Astrocyte of the spinal cord (primary cell): ENCODE measurements around the gene KMT2E.

Source experiments
- DNase-seq: peaks from one replicate; pipeline ENCODE4 v3.0.0; 2011; ENCODE audit warnings: low read depth, low spot score
- H3K4me3 ChIP-seq: 2 replicates; pipeline ENCODE4 v1.5.1; 2011; ENCODE audit warnings: low read depth, mild to moderate bottlenecking, low read length, moderate library complexity
- in situ Hi-C: cut with HindIII; loops from 2 replicates; pipeline ENCODE4 v1.10.0; 2017; ENCODE audit warnings: low sequenced_read_pairs
- TF ChIP-seq, protein P1 (sequence below): IDR thresholded peaks from 2 replicates; pipeline ENCODE4 v1.5.1; 2012; ENCODE audit warnings: low read depth, mild to moderate bottlenecking, low read length, inconsistent platforms

KMT2E gene

DNA sequence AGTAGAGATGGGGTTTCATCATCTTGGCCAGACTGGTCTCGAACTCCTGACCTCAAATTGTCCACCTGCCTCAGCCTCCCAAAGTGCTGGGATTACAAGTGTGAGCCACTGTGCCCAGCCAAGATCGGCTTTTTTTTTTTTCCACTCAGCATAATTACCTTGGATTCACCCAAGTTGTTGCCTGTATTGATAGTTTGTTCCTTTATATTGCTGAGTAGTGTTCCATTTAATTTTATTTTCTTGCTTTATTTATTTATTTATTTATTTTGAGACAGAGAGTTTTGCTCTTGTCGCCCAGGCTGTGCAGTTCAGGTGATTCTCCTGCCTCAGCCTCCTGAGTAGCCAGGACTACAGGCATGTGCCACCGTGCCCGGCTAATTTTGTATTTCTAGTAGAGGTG is 21.3 kb downstream of the KMT2E start:
- TF ChIP-seq, protein P1, sequence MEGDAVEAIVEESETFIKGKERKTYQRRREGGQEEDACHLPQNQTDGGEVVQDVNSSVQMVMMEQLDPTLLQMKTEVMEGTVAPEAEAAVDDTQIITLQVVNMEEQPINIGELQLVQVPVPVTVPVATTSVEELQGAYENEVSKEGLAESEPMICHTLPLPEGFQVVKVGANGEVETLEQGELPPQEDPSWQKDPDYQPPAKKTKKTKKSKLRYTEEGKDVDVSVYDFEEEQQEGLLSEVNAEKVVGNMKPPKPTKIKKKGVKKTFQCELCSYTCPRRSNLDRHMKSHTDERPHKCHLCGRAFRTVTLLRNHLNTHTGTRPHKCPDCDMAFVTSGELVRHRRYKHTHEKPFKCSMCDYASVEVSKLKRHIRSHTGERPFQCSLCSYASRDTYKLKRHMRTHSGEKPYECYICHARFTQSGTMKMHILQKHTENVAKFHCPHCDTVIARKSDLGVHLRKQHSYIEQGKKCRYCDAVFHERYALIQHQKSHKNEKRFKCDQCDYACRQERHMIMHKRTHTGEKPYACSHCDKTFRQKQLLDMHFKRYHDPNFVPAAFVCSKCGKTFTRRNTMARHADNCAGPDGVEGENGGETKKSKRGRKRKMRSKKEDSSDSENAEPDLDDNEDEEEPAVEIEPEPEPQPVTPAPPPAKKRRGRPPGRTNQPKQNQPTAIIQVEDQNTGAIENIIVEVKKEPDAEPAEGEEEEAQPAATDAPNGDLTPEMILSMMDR, result no peak
- no peak overlapping the region for H3K4me3 ChIP-seq
- in situ Hi-C loops, result no loop called here
- DNase-seq, result no peak

DNA sequence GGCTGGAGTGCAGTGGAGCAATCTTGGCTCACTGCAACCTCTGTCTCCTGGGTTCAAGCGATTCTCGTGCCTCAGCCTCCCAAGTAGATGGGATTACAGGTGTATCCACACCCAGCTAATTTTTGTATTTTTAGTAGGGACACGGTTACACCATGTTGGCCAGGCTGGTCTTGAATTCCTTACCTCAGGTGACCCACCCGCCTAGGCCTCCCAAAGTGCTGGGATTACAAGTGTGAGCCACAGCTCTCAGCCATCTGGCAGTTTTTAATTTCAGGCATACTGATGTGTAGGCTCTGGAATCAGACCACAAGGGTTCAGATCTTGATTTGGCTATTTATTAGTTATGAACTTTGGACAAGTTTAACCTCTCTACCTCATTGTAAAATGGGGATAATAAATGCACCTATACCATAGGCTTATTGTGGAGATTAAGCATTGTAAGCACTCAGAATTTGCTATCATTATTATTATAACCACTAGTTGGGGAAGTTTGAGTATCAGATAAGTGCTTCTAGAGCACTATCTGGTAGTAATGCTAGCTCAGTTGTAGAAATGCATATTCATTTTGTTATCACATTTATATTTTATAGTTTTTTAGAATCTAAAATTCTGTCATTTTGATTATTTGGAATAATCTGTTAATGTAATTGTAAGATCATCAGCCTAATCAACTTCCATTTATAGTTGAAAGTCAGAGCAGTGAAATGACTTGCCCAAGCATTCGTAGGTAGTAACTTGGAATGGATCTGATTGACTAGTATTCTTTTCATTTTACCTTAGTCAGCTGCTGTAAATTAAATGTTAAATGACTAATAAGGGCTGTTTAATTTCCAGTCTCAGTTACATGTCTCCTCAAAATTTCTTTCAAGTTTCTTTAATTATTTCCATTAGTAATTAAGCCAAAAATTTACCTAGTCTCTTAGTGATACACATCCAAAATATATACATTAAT is 22.5 kb downstream of the KMT2E start:
- TF ChIP-seq, protein P1, result no peak
- no peak for DNase-seq
- no peak overlapping the region for H3K4me3 ChIP-seq
- in situ Hi-C loops, result no loop called here

DNA sequence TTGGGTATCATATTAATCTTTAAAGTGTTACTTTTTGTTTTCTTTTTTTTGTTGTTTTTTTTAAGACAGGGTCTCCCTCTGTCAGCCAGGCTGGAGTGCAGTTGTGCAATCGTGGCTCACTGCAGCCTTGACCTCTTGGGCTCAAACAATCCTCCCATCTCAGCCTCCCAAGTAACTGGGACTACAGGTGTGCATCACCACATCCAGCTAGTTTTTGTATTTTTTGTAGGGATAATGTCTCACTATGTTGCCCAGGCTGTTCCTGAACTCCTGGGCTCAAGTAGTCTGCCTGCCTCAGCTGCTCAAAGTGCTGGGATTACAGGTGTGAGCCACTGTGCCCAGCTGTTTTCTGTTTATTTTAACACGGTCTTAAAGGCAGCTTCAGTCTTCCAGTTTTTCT is 23.3 kb downstream of the KMT2E start:
- TF ChIP-seq, protein P1, result no peak
- no peak for DNase-seq
- in situ Hi-C loops, result no loop called here
- H3K4me3 ChIP-seq, result no peak overlapping the region

DNA sequence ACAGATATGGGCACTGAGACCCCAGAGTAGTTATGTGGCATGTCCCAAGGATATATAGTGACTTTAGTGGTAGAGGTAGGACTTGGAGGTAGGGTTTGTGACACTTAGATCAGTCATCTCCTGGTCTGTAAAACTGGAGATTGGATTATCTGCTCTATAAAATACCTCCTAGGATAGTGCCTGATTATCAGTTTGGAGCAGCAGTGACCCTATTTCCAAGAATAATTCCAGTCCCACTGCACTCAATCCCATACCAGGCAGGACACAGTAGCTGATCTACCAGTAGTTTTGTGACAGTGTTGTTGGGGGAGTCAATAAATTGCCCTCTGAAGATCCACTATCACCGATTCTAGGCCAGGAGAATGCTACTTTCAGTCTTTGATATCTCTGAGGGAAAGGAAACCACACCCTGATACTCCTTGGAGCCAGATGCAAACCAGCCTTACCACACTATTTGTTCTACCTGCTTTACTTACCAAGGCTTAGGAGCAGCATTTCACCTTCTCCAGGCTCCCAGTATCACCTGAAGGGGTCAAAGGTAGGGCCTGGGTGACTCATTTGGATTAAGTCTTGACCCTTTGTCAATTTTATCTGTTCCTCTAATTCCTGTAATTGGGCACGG is 30.6 kb downstream of the KMT2E start:
- H3K4me3 ChIP-seq, result no peak overlapping the region
- no peak for DNase-seq
- TF ChIP-seq, protein P1, result no peak
- in situ Hi-C loops, result no loop called here

DNA sequence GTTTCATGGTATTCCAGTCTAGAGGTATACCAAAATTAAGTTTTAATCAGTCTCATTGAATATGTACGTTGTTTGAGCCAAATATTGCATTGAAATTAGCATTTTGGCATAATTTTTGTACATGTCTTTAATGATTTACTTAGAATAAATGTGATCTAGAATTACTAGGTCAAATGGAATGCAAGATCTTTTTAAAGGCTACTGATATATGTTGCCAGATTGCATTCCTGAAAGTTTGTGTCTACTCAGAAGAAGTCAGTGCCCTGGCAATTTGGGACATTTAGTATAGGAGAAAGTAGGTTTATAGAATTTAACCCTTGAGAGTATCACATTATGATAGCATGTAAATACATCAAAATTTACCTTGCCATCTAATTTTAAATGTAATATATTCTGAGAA is 32.4 kb downstream of the KMT2E start:
- TF ChIP-seq, protein P1, result no peak
- in situ Hi-C loops, result no loop called here
- peak; percentile 51 for DNase-seq

DNA sequence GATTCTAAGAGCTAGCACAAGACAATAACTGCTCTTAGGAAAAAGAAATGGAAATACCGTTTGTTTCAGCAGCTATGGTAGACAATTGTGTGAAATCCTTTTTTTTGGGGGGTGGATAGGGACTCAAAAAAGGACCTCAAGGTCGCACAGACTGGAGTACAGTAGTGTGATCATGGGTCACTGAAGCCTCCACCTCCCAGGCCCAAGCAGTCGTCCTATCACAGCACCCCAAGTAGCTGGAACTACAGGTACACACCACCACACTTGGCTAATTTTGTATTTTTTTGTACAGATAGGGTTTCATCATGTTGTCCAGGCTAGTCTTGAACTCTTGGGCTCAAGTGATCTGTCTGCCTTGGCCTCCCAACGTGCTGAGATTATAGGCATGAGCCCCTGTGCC is 33.9 kb downstream of the KMT2E start:
- TF ChIP-seq, protein P1, result no peak
- in situ Hi-C loops, result no loop called here
- no peak overlapping the region for H3K4me3 ChIP-seq

More for the DNA sequence above, 32.4 kb downstream of the KMT2E start:
- H3K4me3 ChIP-seq, result no peak overlapping the region

More for the DNA sequence above, 33.9 kb downstream of the KMT2E start:
- no peak for DNase-seq
